Activated gamma-delta T cell treated with anti-CD3 and anti-CD28 coated beads, Interleukin-2, amount 50 U/mL, for 16 hours (primary cell): ENCODE measurements around the gene LCN1.

Source experiments
- DNase-seq: peaks from one replicate; pipeline ENCODE4 v3.0.0-alpha.2; 2020; ENCODE audit warnings: low read depth

Gene LCN1

DNA sequence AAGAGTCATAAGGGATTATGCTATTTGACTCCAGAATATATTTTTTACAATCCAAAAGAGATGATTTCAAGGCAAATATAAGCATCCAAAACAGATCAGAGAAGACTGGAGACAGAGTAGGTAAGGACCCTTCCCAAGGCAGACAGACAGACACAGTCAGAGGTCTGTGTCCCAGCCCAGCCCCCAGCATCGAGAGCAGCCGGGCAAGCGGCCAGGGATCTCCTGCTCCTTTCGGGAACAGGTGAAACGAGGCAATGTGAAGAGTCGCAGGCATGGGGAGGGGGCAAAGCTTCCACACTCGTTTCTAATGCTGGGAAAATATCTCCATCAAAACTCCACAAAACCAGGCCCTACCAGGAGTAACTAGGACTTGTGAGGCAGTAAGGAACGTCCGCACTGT lies 46.1 kb downstream of the LCN1 start:
- DNase-seq, result no peak

DNA sequence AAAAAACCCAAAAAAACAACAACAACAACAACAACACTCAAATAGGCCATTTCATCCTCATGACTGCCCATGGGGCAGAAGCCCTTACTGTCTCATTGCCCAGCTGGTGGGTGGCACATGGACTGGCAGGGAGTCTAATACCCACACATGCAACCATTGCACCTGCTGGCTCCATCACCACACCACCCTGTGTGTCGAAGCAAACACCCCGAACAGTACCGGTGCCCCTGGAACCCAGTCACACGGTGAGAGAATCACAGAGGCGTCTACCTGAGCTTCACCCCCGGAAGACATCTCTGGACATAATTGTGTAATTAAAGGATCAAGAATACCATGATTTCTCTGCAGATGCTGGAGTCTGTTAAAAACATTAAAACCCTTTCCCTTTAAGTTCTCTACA lies 46.8 kb downstream of the LCN1 start:
- DNase-seq, result no peak

DNA sequence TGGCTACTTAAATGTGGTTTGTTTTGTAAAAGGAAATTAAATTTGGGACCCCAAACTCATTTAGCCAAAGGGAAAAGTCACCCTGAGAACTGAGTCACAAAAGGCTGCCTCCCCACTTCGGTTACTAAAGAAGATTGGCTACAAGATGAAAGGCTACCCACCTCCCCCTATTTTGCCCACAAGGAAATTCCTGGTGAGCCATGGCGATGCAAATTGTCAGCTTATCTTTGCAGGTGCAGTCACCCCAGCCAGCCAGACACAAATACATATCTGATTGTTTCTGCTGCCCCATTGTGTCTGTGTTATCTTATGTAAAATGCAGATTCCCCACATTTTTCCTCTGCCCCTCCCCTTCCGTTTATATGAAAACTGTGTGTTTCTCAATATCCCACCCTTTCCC lies 49.2 kb downstream of the LCN1 start:
- DNase-seq, result no peak

DNA sequence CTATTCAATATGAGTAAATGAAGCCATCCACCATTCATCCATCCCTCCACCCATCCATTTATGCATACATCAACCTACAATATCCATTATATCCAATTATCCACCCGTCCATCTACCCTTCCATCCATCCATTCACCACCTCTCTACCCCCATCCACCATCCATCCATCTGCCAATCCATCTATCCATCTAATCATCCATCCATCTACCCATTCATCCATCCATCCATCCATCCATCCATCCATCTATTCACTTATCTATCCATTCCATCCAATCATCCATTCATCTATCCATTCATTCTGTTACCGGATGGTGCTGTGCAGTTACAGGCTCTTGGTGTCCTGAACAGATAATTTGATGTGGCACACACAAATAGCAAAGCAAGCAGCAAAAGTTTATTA lies 51.0 kb downstream of the LCN1 start:
- DNase-seq, result no peak

DNA sequence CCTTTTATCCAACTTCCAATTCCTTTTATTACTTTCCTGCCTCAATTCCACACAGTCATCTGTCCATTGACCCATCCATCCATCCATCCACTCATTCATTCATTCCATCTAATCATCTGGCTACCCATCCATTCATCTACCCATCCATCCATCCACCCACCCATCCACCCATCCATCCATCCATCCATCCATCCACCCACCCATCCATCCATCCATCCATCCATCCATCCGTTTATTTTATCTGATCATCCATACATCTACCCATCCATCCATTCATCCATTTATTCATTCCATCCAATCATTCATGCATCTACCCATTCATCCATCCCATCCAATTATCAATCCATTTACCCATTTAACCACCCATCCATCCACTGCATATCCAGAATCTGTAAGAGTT lies 51.9 kb downstream of the LCN1 start:
- no peak for DNase-seq

DNA sequence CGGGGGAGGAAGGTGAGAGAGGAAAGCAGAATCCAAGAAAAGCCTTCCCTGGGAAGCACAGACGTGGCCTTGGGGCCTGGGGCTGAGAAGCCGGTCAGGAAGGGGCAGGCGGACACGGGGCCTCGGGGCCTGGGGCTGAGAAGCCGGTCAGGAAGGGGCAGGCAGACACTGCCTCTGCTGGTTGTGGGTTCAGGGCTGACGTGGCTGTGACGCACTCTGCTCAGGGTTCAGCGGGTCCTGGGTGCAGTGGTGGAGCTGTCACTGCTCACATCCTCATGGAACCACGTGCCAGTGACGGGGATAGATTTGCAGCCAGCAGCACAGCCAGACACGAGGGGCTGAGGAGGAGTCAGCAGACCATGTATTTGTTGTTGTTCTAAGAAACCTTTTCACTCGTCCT lies 53.1 kb downstream of the LCN1 start:
- no peak for DNase-seq

DNA sequence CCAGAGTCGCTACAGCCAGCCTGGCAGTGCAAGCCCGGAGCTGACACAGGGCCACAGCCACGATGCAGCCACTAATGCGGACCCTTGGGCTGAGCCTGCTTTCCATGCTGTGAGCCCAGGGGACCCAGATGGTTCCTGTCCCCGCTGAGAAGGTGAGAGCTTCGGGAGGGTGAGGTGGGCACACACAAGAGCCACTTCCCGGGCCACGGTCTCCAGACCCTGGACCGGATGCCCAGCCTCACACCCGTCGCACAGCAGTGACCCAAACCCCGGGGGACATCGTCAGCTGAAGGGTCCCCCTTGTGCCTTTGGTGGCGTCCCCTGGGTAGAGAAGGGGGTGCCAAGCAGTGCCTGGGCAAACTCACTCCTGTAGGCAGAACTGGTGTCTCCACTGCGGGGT lies 53.7 kb downstream of the LCN1 start:
- DNase-seq, result no peak
